CD4-positive, alpha-beta T cell (primary cell): ENCODE data around the gene MKKS. TPM values are rescaled to one million over a fixed set of nuclear protein-coding genes. Genes with fewer than 3 reads are reported as not detected.

Source experiments
- ATAC-seq: fragments of 200-7000 bp; cut with Tn5 transposase; one replicate; pipeline ENCODE4 v1.10.0; 2022; ENCODE audit warnings: mild to moderate bottlenecking; ENCODE audit not compliant: poor library complexity
- CTCF ChIA-PET: fragments of 350-600 bp; sonication (Branson Sonifier 250); formaldehyde crosslinking; loops from one replicate; lab custom pipeline; 2021; ENCODE audit warnings: antibody characterized with exemption, inconsistent platforms; lab: Charles Lee
- POLR2A ChIA-PET: fragments of 350-600 bp; sonication (Branson Sonifier 250); formaldehyde crosslinking; loops from one replicate; lab custom pipeline; 2021; ENCODE audit warnings: antibody characterized with exemption, inconsistent platforms; lab: Charles Lee
- DNase-seq, 14 experiments: peaks; one replicate each; pipeline ENCODE4 v3.0.0-alpha.2; 2013 to 2020; ENCODE audit warnings: mixed read lengths in 2 of 14
- H3K27ac ChIP-seq, 2 donors: one replicate each; pipeline versions ENCODE4 v1.5.1 to v1.7.0; 2013; ENCODE audit warnings: low read length in 2 of 2, low read depth in 1 of 2, mild to moderate bottlenecking in 1 of 2
- H3K27me3 ChIP-seq, 2 experiments: 1 replicate in 1 of 2; 2 replicates in 1 of 2; pipeline versions ENCODE4 v1.6.1 to v1.7.0; 2013; ENCODE audit warnings: low read length in 2 of 2, control low read depth in 1 of 2, mild to moderate bottlenecking in 1 of 2, moderate library complexity in 1 of 2; ENCODE audit not compliant: insufficient read depth in 2 of 2, control insufficient read depth in 1 of 2
- H3K36me3 ChIP-seq: one replicate; pipeline ENCODE4 v1.6.1; 2013; ENCODE audit warnings: low read length, control low read depth; ENCODE audit not compliant: insufficient read depth
- H3K4me1 ChIP-seq: one replicate; pipeline ENCODE4 v1.6.1; 2013; ENCODE audit warnings: low read length, control low read depth; ENCODE audit not compliant: insufficient read depth
- H3K4me3 ChIP-seq: one replicate; pipeline ENCODE4 v1.5.1; 2013; ENCODE audit warnings: mild to moderate bottlenecking, low read length, moderate library complexity
- H3K9me3 ChIP-seq, 2 experiments: 1 replicate in 1 of 2; 2 replicates in 1 of 2; pipeline versions ENCODE4 v1.6.1 to v1.7.0; 2013; ENCODE audit warnings: low read length in 2 of 2, mild to moderate bottlenecking in 2 of 2, control low read depth in 1 of 2, moderate library complexity in 1 of 2; ENCODE audit not compliant: control insufficient read depth in 1 of 2, insufficient read depth in 1 of 2
- H3K27ac Mint-ChIP-seq: one replicate; pipeline ENCODE4 v1.8.0; 2020; ENCODE audit warnings: mixed read lengths
- H3K27me3 Mint-ChIP-seq: one replicate; pipeline ENCODE4 v1.8.0; 2021; ENCODE audit warnings: mixed read lengths
- H3K36me3 Mint-ChIP-seq: one replicate; pipeline ENCODE4 v1.8.0; 2021; ENCODE audit warnings: low read depth, mixed read lengths
- H3K4me1 Mint-ChIP-seq: one replicate; pipeline ENCODE4 v1.8.0; 2021; ENCODE audit warnings: low read depth, mixed read lengths
- H3K4me3 Mint-ChIP-seq: one replicate; pipeline ENCODE4 v1.8.0; 2020; ENCODE audit warnings: mild to moderate bottlenecking, mixed read lengths
- H3K9me3 Mint-ChIP-seq: one replicate; pipeline ENCODE4 v1.8.0; 2020; ENCODE audit warnings: mixed read lengths
- CTCF ChIP-seq: fragments of 200-600 bp; IDR thresholded peaks from one replicate; pipeline ENCODE4 v1.8.0; 2022; ENCODE audit warnings: antibody characterized with exemption, mild to moderate bottlenecking
- intact Hi-C, 2 experiments: fragments of 100-400 bp; cut with DNase I in 1 of 2; cut with micrococcal nuclease in 1 of 2; formaldehyde crosslinking; loops; one replicate each; pipeline versions ENCODE4 v1.15.1 to v1.9.0; 2023 to 2025; cut with DNase I, micrococcal nuclease
- total RNA-seq, 174 experiments: library from RNA in 2 of 174; stranded (reverse) in 2 of 174; gene quantifications; one replicate each; pipeline ENCODE4 v1.2.3 and lab custom pipeline; 2021 to 2026

Gene MKKS
- total RNA-seq, 2 experiments from 2014 or later: 0.66 to 0.78 TPM

- DNase-seq (no peak), ATAC-seq (no peak)
- Histone ChIP-seq H3K4me1 (no peaks in the 10 kb centered on the region), H3K27me3 (peaks cover 0 to 5% of the 10 kb centered on the region in 2 experiments), H3K4me3 (no peak overlapping the region), H3K9me3 (no peaks in the 10 kb centered on the region), H3K27ac (no peak overlapping the region), H3K36me3 (no peaks in the 10 kb centered on the region)
- H3K36me3 Mint-ChIP-seq: no peaks in the 10 kb centered on the region
- H3K27ac Mint-ChIP-seq: no peak overlapping the region
- no peaks in the 10 kb centered on the region for H3K4me1 Mint-ChIP-seq
- intact Hi-C loops: no loop called here
- ChIA-PET CTCF (interaction anchor here (0.6 kb wide), 1 partner anchor 14 kb away, joined by 5 read pairs; no protein-coding TSS in a partner anchor), POLR2A (no interaction called here)
- no peak overlapping the region for H3K4me3 Mint-ChIP-seq
- no peak for TF ChIP-seq CTCF
- peaks cover 3% of the 10 kb centered on the region for H3K27me3 Mint-ChIP-seq
- H3K9me3 Mint-ChIP-seq: no peaks in the 10 kb centered on the region
Measured at GRCh38 chr20:10367693-10367942, 66.4 kb downstream of the MKKS start.

GRCh38 chr20:10366898-10367692 lies 66.9 kb downstream of the MKKS start:
- Histone ChIP-seq H3K27ac (no peak overlapping the region), H3K36me3 (no peaks in the 10 kb centered on the region), H3K27me3 (peaks cover 0 to 5% of the 10 kb centered on the region in 2 experiments), H3K9me3 (no peaks in the 10 kb centered on the region), H3K4me3 (no peak overlapping the region), H3K4me1 (no peaks in the 10 kb centered on the region)
- no peak overlapping the region for H3K4me3 Mint-ChIP-seq
- no peak for DNase-seq
- H3K27me3 Mint-ChIP-seq: peaks cover 3% of the 10 kb centered on the region
- intact Hi-C loops: no loop called here
- ChIA-PET POLR2A (no interaction called here), CTCF (interaction anchor here (0.6 kb wide), 1 partner anchor 14 kb away, joined by 5 read pairs; no protein-coding TSS in a partner anchor)
- no peaks in the 10 kb centered on the region for H3K9me3 Mint-ChIP-seq
- no peaks in the 10 kb centered on the region for H3K4me1 Mint-ChIP-seq
- H3K36me3 Mint-ChIP-seq: no peaks in the 10 kb centered on the region
- no peak for TF ChIP-seq CTCF
- no peak for ATAC-seq
- no peak overlapping the region for H3K27ac Mint-ChIP-seq

- Mint-ChIP-seq H3K27me3 (peaks cover 3% of the 10 kb centered on the region), H3K27ac (no peak overlapping the region), H3K4me3 (no peak overlapping the region), H3K4me1 (no peaks in the 10 kb centered on the region), H3K9me3 (no peaks in the 10 kb centered on the region), H3K36me3 (no peaks in the 10 kb centered on the region)
- ChIA-PET CTCF (no interaction called here), POLR2A (no interaction called here)
- H3K27ac ChIP-seq: no peak overlapping the region
- no peaks in the 10 kb centered on the region for H3K27me3 ChIP-seq
- no peak for TF ChIP-seq CTCF
- DNase-seq: no peak
- intact Hi-C loops: no loop called here
- no peaks in the 10 kb centered on the region for H3K36me3 ChIP-seq
- H3K4me3 ChIP-seq: no peak overlapping the region
- no peaks in the 10 kb centered on the region for H3K4me1 ChIP-seq
- ATAC-seq: no peak
- H3K9me3 ChIP-seq: no peaks in the 10 kb centered on the region
Measured at GRCh38 chr20:10362674-10363073, 71.3 kb downstream of the MKKS start.
